Lower leg skin (tissue), 3 donors: Measurements from ENCODE around the gene JDP2.

Experiments used
- POLR2A ChIP-seq, 2 donors: fragments of 450-650 bp; IDR thresholded peaks; one replicate each; pipeline ENCODE4 v1.6.1; 2016 to 2017; ENCODE audit warnings: antibody characterized with exemption in 2 of 2, mild to moderate bottlenecking in 1 of 2, moderate library complexity in 1 of 2
- TF ChIP-seq, protein P1 (sequence below), 3 donors: fragments of 450-650 bp; IDR thresholded peaks; one replicate each; pipeline ENCODE4 v1.5.1; 2016; ENCODE audit warnings: antibody characterized with exemption in 3 of 3, mild to moderate bottlenecking in 3 of 3, moderate library complexity in 2 of 3

DNA sequence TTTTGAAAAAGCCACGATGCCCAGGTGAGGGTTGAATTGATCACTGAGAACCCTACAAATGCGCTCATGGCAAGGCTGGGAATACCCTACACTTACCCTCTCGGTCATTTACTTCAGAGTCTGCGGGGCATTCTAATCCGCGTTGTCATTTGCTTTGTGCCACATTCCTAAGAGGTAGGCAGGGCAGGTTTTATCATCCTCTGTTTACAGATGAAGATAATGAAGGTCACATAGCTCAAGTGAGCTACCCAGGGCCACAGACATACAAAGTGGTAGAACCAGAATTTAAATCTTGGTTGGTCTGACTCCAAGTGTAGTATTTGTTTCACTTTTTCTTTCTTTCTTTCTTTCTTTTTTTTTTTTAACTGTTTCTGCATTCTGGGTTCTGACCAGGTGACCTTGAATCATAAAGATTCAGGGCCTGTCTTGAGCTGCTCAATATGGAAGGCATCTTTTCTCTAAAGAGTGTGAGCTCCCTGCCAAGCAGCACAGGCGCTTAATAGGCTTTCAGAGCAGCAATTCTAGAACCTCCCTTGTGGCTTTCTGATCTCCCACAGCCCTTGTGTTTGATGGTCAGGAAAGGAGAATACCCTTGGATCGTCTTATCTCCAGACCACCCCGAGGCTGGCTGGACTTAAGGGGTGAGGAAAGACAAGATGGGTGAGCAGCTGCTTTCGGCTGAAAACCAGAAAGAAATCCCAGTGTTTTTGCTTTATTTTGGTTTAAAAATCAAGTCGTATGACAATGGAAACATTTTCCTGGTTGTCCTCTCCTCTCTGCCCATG lies 93.8 kb downstream of the JDP2 start:
- no peak for TF ChIP-seq POLR2A (IDR thresholded peaks at IDR 0.05)
- TF ChIP-seq, protein P1, sequence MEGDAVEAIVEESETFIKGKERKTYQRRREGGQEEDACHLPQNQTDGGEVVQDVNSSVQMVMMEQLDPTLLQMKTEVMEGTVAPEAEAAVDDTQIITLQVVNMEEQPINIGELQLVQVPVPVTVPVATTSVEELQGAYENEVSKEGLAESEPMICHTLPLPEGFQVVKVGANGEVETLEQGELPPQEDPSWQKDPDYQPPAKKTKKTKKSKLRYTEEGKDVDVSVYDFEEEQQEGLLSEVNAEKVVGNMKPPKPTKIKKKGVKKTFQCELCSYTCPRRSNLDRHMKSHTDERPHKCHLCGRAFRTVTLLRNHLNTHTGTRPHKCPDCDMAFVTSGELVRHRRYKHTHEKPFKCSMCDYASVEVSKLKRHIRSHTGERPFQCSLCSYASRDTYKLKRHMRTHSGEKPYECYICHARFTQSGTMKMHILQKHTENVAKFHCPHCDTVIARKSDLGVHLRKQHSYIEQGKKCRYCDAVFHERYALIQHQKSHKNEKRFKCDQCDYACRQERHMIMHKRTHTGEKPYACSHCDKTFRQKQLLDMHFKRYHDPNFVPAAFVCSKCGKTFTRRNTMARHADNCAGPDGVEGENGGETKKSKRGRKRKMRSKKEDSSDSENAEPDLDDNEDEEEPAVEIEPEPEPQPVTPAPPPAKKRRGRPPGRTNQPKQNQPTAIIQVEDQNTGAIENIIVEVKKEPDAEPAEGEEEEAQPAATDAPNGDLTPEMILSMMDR (IDR thresholded peaks at IDR 0.05) = no peak
